Vagina (tissue), 2 donors: ENCODE data around the gene SLC2A9. TPM values are rescaled to one million over a fixed set of nuclear protein-coding genes. Genes with fewer than 3 reads are reported as not detected.

Source experiments
- DNase-seq, 2 donors: peaks; one replicate each; pipeline ENCODE4 v3.0.0-alpha.2; 2017; ENCODE audit errors: extremely low spot score in 2 of 2
- H3K27ac ChIP-seq: fragments of 200-600 bp; sonication (generic); one replicate; pipeline ENCODE4 v1.5.1; 2019
- H3K27me3 ChIP-seq: fragments of 200-600 bp; sonication (generic); one replicate; pipeline ENCODE4 v1.5.1; 2019
- H3K36me3 ChIP-seq, 2 donors: fragments of 200-600 bp; sonication (generic); one replicate each; pipeline ENCODE4 v1.5.1; 2017 to 2019
- H3K4me1 ChIP-seq: fragments of 200-600 bp; sonication (generic); one replicate; pipeline ENCODE4 v1.5.1; 2019
- H3K4me3 ChIP-seq, 2 donors: fragments of 200-600 bp; sonication (generic); 1 replicate in 1 of 2; 2 replicates in 1 of 2; pipeline ENCODE4 v1.5.1; 2016 to 2019
- H3K9me3 ChIP-seq: fragments of 200-600 bp; sonication (generic); one replicate; pipeline ENCODE4 v1.5.1; 2019
- CTCF ChIP-seq, 3 experiments: fragments of 450-650 bp in 2 of 3; fragments of 200-600 bp in 1 of 3; sonication (generic) in 1 of 3; IDR thresholded peaks; one replicate each; pipeline ENCODE4 v1.5.1; 2017 to 2019; ENCODE audit warnings: antibody characterized with exemption in 3 of 3, mild to moderate bottlenecking in 2 of 3, moderate library complexity in 2 of 3
- POLR2A ChIP-seq, 2 donors: fragments of 450-650 bp; IDR thresholded peaks; one replicate each; pipeline ENCODE4 v1.6.1; 2017; ENCODE audit warnings: antibody characterized with exemption in 2 of 2, mild to moderate bottlenecking in 2 of 2, moderate library complexity in 2 of 2
- POLR2AphosphoS5 ChIP-seq, 2 donors: sonication (generic); formaldehyde crosslinking; IDR thresholded peaks; one replicate each; pipeline ENCODE4 v1.9.0; 2017; ENCODE audit warnings: antibody characterized with exemption in 2 of 2, mild to moderate bottlenecking in 2 of 2, low read depth in 1 of 2; ENCODE audit not compliant: insufficient read depth in 1 of 2
- intact Hi-C: fragments of 100-400 bp; cut with DNase I; formaldehyde crosslinking; loops from one replicate; pipeline ENCODE4 v1.15.1; 2023
- total RNA-seq: library from RNA; depleted of rRNA; stranded (reverse); fragments of >200 nt; gene quantifications from one replicate; pipeline ENCODE4 v1.2.3, GENCODE V29; 2016

SLC2A9 gene
- total RNA-seq, 1 donor from 2014 or later = 7.9 TPM

GRCh38 chr4:10035130-10035529, 13.8 kb upstream of the SLC2A9 start:
- no peak overlapping the region for H3K27ac ChIP-seq
- DNase-seq = no peak
- H3K36me3 ChIP-seq = no peaks in the 10 kb centered on the region
- no peak for TF ChIP-seq POLR2AphosphoS5 (IDR thresholded peaks at IDR 0.05; ENCODE audit: insufficient read depth in 1 of 2, low read depth in 1 of 2)
- TF ChIP-seq CTCF (IDR thresholded peaks at IDR 0.05) = no peak
- TF ChIP-seq POLR2A (IDR thresholded peaks at IDR 0.05) = no peak
- no peaks in the 10 kb centered on the region for H3K27me3 ChIP-seq
- H3K9me3 ChIP-seq = no peaks in the 10 kb centered on the region
- intact Hi-C loops = no loop called here
- peaks cover 20% of the 10 kb centered on the region for H3K4me1 ChIP-seq
- no peak overlapping the region for H3K4me3 ChIP-seq

- no peaks in the 10 kb centered on the region for H3K27me3 ChIP-seq
- no peaks in the 10 kb centered on the region for H3K9me3 ChIP-seq
- intact Hi-C loops = no loop called here
- peaks cover 20% of the 10 kb centered on the region for H3K4me1 ChIP-seq
- H3K4me3 ChIP-seq = no peak overlapping the region
- no peaks in the 10 kb centered on the region for H3K36me3 ChIP-seq
- H3K27ac ChIP-seq = no peak overlapping the region
- TF ChIP-seq POLR2AphosphoS5 (IDR thresholded peaks at IDR 0.05; ENCODE audit: insufficient read depth in 1 of 2, low read depth in 1 of 2) = no peak
- no peak for TF ChIP-seq POLR2A (IDR thresholded peaks at IDR 0.05)
- no peak for TF ChIP-seq CTCF (IDR thresholded peaks at IDR 0.05)
- no peak for DNase-seq
Observed at GRCh38 chr4:10034612-10035104, 13.4 kb upstream of the SLC2A9 start.

GRCh38 chr4:10034136-10034535, 12.8 kb upstream of the SLC2A9 start:
- Histone ChIP-seq H3K36me3 (no peaks in the 10 kb centered on the region), H3K27ac (no peak overlapping the region), H3K27me3 (no peaks in the 10 kb centered on the region), H3K9me3 (no peaks in the 10 kb centered on the region), H3K4me1 (peaks cover 20% of the 10 kb centered on the region), H3K4me3 (no peak overlapping the region)
- TF ChIP-seq POLR2AphosphoS5 (IDR thresholded peaks at IDR 0.05; ENCODE audit: insufficient read depth in 1 of 2, low read depth in 1 of 2) (no peak), POLR2A (IDR thresholded peaks at IDR 0.05) (no peak), CTCF (IDR thresholded peaks at IDR 0.05) (no peak)
- DNase-seq = no peak
- intact Hi-C loops = no loop called here

- no peaks in the 10 kb centered on the region for H3K36me3 ChIP-seq
- intact Hi-C loops = no loop called here
- H3K27ac ChIP-seq = no peak overlapping the region
- no peaks in the 10 kb centered on the region for H3K27me3 ChIP-seq
- no peak for TF ChIP-seq POLR2A (IDR thresholded peaks at IDR 0.05)
- no peak for TF ChIP-seq POLR2AphosphoS5 (IDR thresholded peaks at IDR 0.05; ENCODE audit: insufficient read depth in 1 of 2, low read depth in 1 of 2)
- TF ChIP-seq CTCF (IDR thresholded peaks at IDR 0.05) = no peak
- DNase-seq = no peak
- H3K4me3 ChIP-seq = no peak overlapping the region
- peaks cover 20% of the 10 kb centered on the region for H3K4me1 ChIP-seq
- no peaks in the 10 kb centered on the region for H3K9me3 ChIP-seq
Observed at GRCh38 chr4:10033191-10033881, 12.0 kb upstream of the SLC2A9 start.

- no peak overlapping the region for H3K4me3 ChIP-seq
- no peak overlapping the region for H3K27ac ChIP-seq
- DNase-seq = no peak
- peak in 1 of 2 donors; percentile 53 for TF ChIP-seq POLR2AphosphoS5 (IDR thresholded peaks at IDR 0.05; ENCODE audit: insufficient read depth in 1 of 2, low read depth in 1 of 2)
- TF ChIP-seq POLR2A (IDR thresholded peaks at IDR 0.05) = no peak
- intact Hi-C loops = no loop called here
- no peaks in the 10 kb centered on the region for H3K36me3 ChIP-seq
- no peaks in the 10 kb centered on the region for H3K9me3 ChIP-seq
- peaks cover 20% of the 10 kb centered on the region for H3K4me1 ChIP-seq
- H3K27me3 ChIP-seq = no peaks in the 10 kb centered on the region
Observed at GRCh38 chr4:10032625-10033024, 11.3 kb upstream of the SLC2A9 start.
